ENCODE data around the gene CCDC192.

CCDC192 gene

GRCh38 chr5:127963233-127963632, 260.0 kb downstream of the CCDC192 start:
- no peak for DNase-seq

GRCh38 chr5:127963931-127964330, 260.7 kb downstream of the CCDC192 start:
- no peak for DNase-seq

- DNase-seq: no peak
Measured at GRCh38 chr5:127967323-127967982, 264.3 kb downstream of the CCDC192 start.

- DNase-seq: no peak
Measured at GRCh38 chr5:127967983-127968592, 264.9 kb downstream of the CCDC192 start.

GRCh38 chr5:127969002-127969401, 265.8 kb downstream of the CCDC192 start:
- DNase-seq: no peak

- no peak for DNase-seq
Measured at GRCh38 chr5:127969651-127970050, 266.5 kb downstream of the CCDC192 start.

GRCh38 chr5:127970081-127970480, 266.9 kb downstream of the CCDC192 start:
- no peak for DNase-seq

GRCh38 chr5:127970854-127971425, 267.7 kb downstream of the CCDC192 start:
- DNase-seq: no peak

GRCh38 chr5:127975961-127976360, 272.8 kb downstream of the CCDC192 start:
- DNase-seq: no peak

GRCh38 chr5:127976525-127976924, 273.3 kb downstream of the CCDC192 start:
- no peak for DNase-seq

- DNase-seq: no peak
Measured at GRCh38 chr5:127976991-127977717, 274.0 kb downstream of the CCDC192 start.

- DNase-seq: no peak
Measured at GRCh38 chr5:127978738-127979300, 275.6 kb downstream of the CCDC192 start.

GRCh38 chr5:127979475-127979874, 276.3 kb downstream of the CCDC192 start:
- DNase-seq: no peak

GRCh38 chr5:127980843-127981242, 277.7 kb downstream of the CCDC192 start:
- DNase-seq: no peak

GRCh38 chr5:127981498-127981897, 278.3 kb downstream of the CCDC192 start:
- no peak for DNase-seq

- DNase-seq: no peak
Measured at GRCh38 chr5:127985811-127986325, 282.7 kb downstream of the CCDC192 start.

GRCh38 chr5:127987354-127988145, 284.4 kb downstream of the CCDC192 start:
- DNase-seq: no peak

- DNase-seq: no peak
Measured at GRCh38 chr5:127988146-127988760, 285.1 kb downstream of the CCDC192 start.

All from NCI-H1092 (cell line).